Measurements from ENCODE around the gene FOXC1. TPM values are rescaled to one million over a fixed set of nuclear protein-coding genes. Genes with fewer than 3 reads are reported as not detected.

Gene FOXC1
- total RNA-seq, 1 experiment from 2014 or later: 40.7 TPM

GRCh38 chr6:1593286-1593957, 16.3 kb upstream of the FOXC1 start:
- H3K27me3 ChIP-seq (ENCODE audit: insufficient read depth, low read length): 0 out of 2 replicates have a peak, but pooled peaks cover 3% of the 10 kb centered on the region
- H2AFZ ChIP-seq (ENCODE audit: low read depth, low read length, poor library complexity, severe bottlenecking): no peak overlapping the region
- H3K27ac ChIP-seq (ENCODE audit: low read depth, low read length): no peak overlapping the region
- ChIA-PET CTCF (interaction anchor here (1.3 kb wide), 1 partner anchor 1144 kb away, joined by 3 read pairs; no protein-coding TSS in a partner anchor), RAD21 (ENCODE audit: low non-redundant PET in 1 of 2, low total read pairs in 2 of 2, uncharacterized antibody in 2 of 2, unreplicated experiment in 2 of 2) (no interaction called here), POLR2A (no interaction called here)
- H3K4me2 ChIP-seq (ENCODE audit: low read length): no peak overlapping the region
- no peak for ATAC-seq
- H3K9ac ChIP-seq (ENCODE audit: low read length): no peak overlapping the region
- TF ChIP-seq POLR2A (IDR thresholded peaks at IDR 0.05; ENCODE audit: borderline replicate concordance, extremely low read depth, insufficient read depth, insufficient read length) (no peak), EZH2 (IDR thresholded peaks at IDR 0.05) (no peak), CBX3 (IDR thresholded peaks at IDR 0.05; ENCODE audit: low read depth) (no peak), POLR2AphosphoS5 (IDR thresholded peaks at IDR 0.05; ENCODE audit: low read depth, low read length) (no peak), RAD21 (IDR thresholded peaks at IDR 0.05; ENCODE audit: low read depth) (no peak), SRF (IDR thresholded peaks at IDR 0.05; ENCODE audit: low read depth) (no peak), YY1 (IDR thresholded peaks at IDR 0.05; ENCODE audit: extremely low read depth, insufficient replicate concordance, low read depth, low read length) (no peak), CTCF (IDR thresholded peaks at IDR 0.05 in 2 of 3, conservative IDR thresholded peaks at IDR 0.05 in 1 of 3; ENCODE audit: borderline replicate concordance in 1 of 3, insufficient read depth in 1 of 3, low read depth in 2 of 3, low read length in 2 of 3) (no peak), JUND (IDR thresholded peaks at IDR 0.05) (no peak), FOSL1 (IDR thresholded peaks at IDR 0.05; ENCODE audit: low read depth) (no peak), ZBTB33 (IDR thresholded peaks at IDR 0.05; ENCODE audit: extremely low read depth, insufficient replicate concordance, low read length) (no peak)
- TF ChIP-seq, protein P1, sequence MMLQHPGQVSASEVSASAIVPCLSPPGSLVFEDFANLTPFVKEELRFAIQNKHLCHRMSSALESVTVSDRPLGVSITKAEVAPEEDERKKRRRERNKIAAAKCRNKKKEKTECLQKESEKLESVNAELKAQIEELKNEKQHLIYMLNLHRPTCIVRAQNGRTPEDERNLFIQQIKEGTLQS (IDR thresholded peaks at IDR 0.05): no peak
- H3K4me1 ChIP-seq (ENCODE audit: control insufficient read depth in 1 of 2, insufficient read depth in 2 of 2, low read length in 2 of 2): peaks cover 2 to 7% of the 10 kb centered on the region in 2 experiments; a peak in 2 of 4 replicates
- BruUV-seq (replicated peaks): no TSS peak
- H3K4me3 ChIP-seq (replicated peaks in 1 of 2; ENCODE audit: low read depth in 1 of 2, low read length in 2 of 2): no peak overlapping the region
- no peaks in the 10 kb centered on the region for H3K36me3 ChIP-seq (ENCODE audit: control insufficient read depth in 1 of 2, insufficient read depth in 2 of 2, low read length in 2 of 2)
- no peaks in the 10 kb centered on the region for H3K9me3 ChIP-seq (ENCODE audit: control insufficient read depth in 1 of 2, insufficient read depth in 1 of 2, low read depth in 1 of 2, low read length in 2 of 2)
- no peak for DNase-seq (ENCODE audit: low read depth, low spot score)
- no peaks in the 10 kb centered on the region for H4K20me1 ChIP-seq (ENCODE audit: insufficient read depth)
- no peaks in the 10 kb centered on the region for H3K9me2 ChIP-seq (ENCODE audit: insufficient read depth)
- intact Hi-C loops (cut with micrococcal nuclease): loop anchor here (10.0 kb wide), 1 partner anchor 1461 kb away; no protein-coding TSS in a partner anchor
- H3K79me2 ChIP-seq (ENCODE audit: insufficient read depth, low read length): no peaks in the 10 kb centered on the region

Data from HCT116 (cell line).